Upper lobe of left lung (tissue), 4 donors: ENCODE results near the gene ST8SIA6.

Source experiments
- CTCF ChIP-seq, 6 experiments: fragments of 450-650 bp in 4 of 6; fragments of 200-600 bp in 2 of 6; sonication (generic) in 2 of 6; IDR thresholded peaks; one replicate each; pipeline ENCODE4 v1.5.1; 2016 to 2019; ENCODE audit warnings: antibody characterized with exemption in 6 of 6
- EP300 ChIP-seq, 4 donors: sonication (generic); formaldehyde crosslinking; IDR thresholded peaks; one replicate each; pipeline ENCODE4 v1.5.1; 2017; ENCODE audit warnings: antibody characterized with exemption in 4 of 4, control low read depth in 2 of 4
- POLR2AphosphoS5 ChIP-seq, 2 donors: sonication (generic); formaldehyde crosslinking; IDR thresholded peaks; one replicate each; pipeline ENCODE4 v1.5.1; 2017; ENCODE audit warnings: antibody characterized with exemption in 2 of 2

GRCh38 chr10:17488848-17489247 lies 34.5 kb upstream of the ST8SIA6 start:
- TF ChIP-seq CTCF (IDR thresholded peaks at IDR 0.05): no peak
- TF ChIP-seq EP300 (IDR thresholded peaks at IDR 0.05): no peak
- no peak for TF ChIP-seq POLR2AphosphoS5 (IDR thresholded peaks at IDR 0.05)
